Measurements from ENCODE around the gene LCN12.

The LCN12 gene

DNA sequence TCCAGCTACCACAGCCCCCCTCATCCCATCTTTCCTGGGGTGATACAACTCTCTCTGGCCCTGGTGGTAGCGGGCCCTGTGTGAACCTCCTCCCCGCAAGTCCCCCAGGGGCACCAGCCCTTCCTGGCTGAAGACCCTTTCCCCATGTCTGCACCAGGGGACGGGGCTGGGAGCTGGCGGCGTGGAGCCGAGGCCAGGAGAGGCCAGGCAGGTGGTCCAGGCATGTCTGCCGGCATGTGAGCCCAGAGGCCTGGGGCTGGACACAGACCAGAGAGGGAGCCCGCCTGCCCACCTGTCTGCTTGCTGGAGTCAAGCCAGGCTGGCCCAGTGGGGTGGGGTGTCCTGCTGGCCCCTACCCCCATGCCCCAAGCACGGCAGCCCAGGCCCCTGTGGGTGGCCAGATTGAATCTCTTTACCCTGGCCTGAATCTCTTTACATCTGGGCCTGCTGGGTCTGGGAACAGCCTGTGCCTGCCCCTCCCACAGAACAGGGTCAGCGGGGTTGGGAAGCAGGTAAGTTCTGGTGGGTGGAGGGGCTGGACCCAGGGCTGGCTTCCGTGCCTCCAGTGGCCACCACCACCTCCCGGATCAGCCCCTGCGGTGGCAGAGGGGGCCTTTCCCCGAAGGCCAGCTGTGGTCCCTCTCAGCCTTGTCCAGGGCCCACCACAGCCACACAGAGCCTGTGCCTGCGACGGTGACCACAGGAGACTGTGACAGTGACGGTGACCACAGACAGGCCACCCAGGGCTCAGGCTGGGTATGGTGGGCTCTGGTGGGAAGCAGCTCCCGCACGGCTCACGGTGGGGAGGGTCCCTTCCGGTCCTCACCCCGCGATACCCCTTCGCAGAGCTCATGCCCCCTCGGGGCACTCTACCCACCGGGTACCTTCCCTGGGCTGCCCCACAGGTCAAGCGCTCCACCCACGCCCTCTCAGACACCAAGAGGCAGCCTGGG lies 7.1 kb downstream of the LCN12 start:
- no peak for FAIRE-seq

- no peak for FAIRE-seq
Observed at GRCh38 chr9:136960212-136960937, 8.3 kb downstream of the LCN12 start.

DNA sequence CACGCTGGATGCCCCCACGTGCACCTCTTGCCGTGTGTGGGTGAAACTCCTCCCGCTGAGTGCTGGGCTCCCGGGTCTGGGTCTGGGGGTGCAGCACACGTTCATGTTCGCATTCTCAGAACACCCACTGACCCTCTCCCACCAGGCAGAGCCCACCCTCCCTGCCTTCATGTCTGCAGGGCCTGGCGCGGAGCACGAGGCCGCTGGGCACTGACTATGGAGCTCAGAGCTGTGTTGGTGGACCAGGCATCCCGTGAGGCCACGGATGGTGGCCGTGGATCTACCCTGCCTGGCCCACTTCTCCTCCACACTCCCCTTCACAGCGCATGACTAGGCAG lies 8.8 kb downstream of the LCN12 start:
- FAIRE-seq, result no peak

- FAIRE-seq, result no peak
Observed at GRCh38 chr9:136961279-136962065, 9.4 kb downstream of the LCN12 start.

DNA sequence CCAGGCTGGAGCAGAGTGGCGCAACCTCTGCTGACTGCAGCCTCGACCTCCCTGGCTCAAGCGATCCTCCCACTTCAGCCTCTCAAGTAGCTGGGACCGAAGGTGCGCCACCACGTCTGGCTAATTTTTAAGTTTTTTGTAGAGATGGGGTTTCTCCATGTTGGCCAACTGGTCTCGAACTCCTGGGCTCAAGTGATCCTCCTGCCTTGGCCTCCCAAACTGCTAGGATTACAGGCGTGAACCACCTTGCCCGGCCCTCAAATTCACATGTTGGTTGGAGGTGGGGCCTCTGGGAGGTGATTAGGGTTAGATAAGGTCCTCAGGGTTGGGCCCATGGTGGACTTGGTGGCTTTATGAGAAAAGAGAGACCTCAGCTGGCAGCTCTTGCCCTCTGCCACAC lies 10.1 kb downstream of the LCN12 start:
- no peak for FAIRE-seq

DNA sequence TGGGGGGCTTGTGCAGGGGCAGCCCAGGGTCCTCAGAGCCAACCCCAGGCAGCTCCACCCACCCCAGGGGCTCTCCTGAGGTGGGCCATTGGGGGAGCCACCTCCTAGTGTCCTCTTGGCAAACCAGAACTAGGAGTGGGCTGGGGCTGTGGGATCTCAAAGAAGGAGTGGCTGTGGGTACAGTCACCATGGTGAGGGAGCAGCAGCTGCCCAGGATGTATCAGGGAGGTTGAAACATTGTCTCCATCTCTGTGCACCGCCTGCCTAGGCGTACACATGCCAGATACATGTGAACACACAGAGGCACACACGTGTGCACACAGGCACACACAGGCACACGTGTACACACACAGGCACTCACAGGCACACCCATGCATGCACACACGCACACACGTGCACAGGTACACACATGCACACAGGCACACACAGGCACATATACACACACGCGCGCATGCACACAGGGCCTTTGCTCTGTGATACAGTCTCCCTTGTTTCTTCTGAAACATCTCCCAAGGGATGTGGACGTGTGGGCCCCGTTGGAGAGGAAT lies 10.7 kb downstream of the LCN12 start:
- no peak for FAIRE-seq

DNA sequence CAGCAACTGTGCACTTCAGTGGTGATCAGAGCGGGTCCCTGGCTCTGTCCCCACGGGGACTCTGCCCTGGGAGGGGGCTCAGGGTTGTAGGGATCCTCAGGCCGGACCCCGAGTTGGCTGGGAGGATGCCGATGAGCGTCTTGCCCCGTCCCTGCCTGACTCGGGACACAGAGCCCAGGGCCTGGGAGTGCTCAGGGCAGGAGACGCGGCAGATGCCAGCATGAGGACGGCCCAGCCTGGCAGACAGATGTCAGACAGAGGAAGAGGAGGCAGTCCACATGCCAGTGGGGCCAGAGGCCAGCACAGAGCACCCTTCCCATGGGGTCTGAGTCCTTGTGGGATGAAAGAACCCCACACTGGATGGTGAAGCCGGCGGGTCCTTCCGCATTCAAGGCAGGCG lies 11.3 kb downstream of the LCN12 start:
- no peak for FAIRE-seq

DNA sequence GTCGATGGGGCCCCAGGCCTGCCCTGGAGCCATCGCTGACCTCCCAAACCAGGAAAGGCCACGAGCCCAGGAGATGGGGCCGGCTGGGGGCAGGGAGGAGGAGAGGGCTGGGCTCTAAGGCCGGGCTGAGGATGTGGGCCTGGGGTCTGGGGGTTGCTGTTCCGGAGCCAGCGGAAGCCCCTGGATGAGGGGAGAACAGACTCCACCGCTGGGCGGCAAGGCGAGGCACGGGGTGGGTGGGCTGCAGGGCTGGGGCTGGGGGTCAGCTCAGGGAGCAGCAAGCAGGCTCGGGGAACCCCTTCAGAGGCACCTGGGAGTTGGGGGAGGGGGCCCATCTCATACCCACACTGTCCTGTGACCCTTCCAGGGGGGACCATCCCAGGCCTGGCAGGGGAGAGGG lies 11.7 kb downstream of the LCN12 start:
- no peak for FAIRE-seq

DNA sequence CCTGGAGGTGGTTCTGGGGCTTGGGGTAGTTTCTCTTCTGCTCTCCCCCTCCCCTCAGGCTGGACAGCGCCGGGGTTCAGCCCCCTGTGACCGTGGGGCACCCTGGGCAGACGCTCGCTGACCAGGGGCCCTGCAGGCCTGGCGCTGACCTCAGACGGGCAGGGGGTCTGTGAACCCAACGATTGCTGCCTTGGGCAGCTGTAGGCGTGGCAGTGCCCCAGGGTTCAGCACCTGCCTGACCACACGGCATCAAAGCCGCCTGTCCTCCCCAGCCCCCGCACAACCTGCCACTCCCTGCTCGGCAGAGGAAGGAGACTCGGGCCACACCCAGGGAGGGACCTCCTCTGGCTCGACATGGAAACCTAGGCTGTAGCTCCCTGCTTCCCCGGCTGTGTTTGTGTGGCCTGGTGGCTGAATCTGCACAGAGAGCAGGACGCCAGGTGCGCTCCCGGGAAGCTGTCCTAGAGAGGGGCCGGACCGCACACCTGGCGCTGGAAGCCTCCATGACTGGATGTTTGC lies 12.2 kb downstream of the LCN12 start:
- no peak for FAIRE-seq

DNA sequence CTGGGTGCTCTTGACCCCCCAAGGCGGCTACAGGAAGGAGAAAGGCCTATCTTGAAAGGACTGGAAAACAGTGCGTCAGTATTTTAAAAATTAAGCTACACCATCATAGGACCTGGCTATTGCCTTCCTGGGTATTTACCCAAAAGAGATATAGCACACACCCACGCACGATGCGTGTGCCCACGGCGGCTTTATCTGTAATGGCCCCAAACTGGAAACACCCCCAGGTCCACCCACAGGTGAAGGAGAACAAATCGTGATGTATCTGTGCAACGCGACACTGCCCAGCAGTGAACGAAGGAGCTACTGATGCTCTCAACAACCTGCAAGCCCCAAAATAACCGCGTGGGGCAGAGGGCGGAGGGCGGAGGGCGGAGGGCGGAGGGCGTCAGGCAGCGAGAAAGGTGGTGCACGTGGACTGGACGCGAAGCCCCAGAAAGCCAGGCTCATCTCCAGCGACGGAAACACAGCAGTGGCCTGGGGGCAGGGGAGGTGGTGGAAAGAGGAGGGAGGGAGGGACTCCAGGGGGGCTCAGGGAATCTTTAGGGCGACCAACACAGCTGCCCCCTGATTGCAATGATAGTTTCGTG lies 12.9 kb downstream of the LCN12 start:
- no peak for FAIRE-seq

- no peak for FAIRE-seq
Observed at GRCh38 chr9:136965771-136966484, 13.9 kb downstream of the LCN12 start.

GRCh38 chr9:136968333-136969127 lies 16.5 kb downstream of the LCN12 start:
- FAIRE-seq, result no peak

DNA sequence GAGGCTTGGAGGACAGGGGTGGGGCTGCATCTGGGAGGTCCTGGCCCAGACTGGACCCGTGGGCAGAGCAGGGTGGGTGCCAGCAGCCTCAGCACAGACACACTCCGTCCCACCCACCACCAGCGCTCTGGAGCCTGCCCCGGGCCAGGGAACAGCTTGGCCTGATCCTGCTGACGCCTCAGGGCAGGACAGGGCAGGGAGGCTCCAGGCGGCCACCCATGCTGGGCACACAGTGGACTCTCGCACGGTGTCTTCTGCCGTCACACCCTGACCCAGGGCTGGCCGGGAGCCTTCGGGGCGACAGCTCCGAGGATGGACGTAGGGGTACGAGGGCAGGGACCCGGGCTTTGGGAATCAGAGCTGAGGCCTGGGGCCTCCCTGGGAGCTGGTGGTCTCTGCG lies 17.1 kb downstream of the LCN12 start:
- no peak for FAIRE-seq

DNA sequence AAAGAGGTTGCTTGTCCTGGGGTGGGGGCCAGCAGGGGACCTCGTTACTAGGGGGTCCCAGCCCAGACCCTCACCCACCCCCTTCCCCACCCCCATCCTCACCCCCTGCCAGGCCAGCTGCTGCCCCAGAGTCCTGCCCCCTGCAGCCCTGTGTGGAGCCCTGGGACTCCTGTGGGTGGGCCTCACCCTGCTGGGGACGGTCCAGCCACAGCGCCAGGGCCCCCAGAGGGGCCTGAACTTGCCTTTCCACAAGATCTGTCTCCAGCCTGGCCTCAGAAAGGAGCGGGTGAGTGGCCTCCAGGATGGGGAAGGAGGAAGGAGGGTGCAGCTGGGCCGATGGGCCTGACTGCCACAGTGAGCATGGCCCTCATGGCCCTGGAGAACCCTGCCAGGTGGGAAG lies 17.7 kb downstream of the LCN12 start:
- no peak for FAIRE-seq

DNA sequence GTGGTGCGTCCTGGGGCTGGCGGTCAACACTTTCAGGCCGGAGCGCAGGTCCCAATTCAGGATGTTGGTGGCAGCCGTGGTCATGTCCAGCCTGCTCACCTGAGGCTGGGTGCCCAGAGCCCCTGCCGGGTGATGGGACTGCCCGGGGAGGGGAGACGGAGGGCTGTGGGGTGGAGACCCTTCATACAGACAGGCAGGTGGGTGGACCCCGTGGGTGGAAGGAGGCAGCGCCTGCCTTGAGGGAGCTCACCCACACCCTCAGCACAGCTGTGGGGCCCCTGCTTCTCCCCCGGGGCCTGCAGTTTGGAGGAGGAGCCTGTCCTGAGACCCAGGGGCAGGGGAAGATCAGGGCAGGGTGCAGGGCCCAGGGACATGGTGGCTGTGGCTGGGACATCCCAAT lies 18.3 kb downstream of the LCN12 start:
- FAIRE-seq, result no peak

DNA sequence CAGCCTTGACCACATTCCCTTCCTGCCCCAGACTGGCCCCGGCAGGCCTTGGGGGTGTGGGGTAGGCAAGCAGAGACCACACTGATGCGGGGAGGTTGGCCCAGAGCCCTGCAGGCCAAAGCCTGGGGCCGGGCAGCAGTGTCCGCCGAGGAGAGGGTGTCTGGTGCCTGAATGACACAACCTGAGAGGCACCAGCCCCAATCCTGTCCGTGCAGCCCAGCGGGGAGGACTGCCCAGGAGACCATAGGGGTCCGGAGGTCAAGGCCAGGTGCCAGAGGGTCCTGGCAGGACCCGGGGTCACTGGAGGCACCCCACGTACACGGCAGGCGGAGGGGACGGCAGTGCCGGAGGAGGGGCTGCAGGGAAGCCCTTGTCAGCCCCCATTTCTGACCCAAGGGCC lies 19.7 kb downstream of the LCN12 start:
- FAIRE-seq, result no peak

DNA sequence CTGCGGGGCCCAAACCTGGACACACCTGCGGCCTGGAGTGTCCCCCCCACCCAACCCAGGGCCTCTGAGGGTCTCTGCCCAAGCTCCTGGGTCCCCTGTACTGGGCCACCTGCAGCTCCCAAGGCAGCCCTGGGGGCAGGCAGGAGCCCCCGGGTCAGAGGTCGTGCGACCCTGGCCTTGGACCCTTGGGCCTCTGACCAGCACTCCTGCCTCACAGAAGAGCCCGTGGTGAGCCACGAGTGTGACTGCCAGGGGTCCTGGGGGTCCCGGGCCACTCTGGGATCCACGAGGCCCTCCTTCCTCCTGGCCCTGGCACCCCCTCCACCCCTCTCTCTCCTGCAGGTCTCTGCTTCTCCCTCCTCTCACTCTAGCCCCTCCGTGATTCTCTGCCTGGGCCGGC lies 20.3 kb downstream of the LCN12 start:
- FAIRE-seq, result no peak

GRCh38 chr9:136972743-136973142 lies 20.7 kb downstream of the LCN12 start:
- no peak for FAIRE-seq

DNA sequence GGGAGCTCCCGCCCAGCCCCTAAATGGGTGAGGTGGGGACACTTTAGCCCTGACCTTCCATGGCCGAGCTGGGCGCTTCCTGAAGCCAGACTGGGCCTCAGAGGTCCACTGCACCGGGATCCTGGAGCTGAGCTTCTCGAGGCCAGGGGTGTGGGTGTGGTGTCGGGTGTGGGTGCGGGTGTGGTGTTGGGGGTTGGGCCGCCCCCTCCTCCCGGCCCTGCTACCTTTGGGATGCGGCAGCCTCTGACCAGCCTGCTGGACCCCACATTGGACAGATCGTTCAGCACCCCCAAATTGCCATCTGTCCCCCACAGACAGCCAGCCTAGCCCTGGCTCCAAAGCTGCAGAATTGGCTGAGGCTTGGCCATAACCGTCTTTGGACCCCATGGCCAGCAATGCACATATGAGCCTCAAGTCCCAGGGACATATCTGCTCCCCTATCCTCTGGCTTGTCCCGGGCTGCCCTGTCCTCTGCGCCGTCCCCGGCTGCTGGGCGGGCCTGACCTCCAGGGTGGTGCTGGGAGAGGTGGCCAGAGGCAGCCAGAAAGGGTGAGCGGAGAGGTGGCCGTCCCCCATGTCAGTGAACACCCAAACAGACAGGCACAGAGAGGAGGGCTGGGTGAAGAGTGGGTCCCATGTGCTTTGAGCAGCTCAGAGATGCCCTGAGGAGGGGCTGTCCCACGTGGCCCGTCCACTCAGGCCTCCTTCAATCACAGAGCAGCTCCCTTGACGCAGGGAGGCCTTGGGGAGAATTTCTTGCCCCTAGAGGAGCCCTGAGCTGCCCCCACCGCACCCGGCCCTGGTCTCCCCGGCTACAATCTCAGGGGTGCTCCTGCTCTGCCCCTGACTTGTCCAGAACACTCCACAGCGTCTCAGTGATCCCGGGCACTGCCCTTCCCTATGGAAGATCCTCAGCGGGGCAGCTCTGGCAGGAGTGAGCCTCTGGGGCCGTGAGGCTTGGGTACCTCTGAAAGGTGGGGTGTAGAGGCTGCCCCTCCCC lies 21.8 kb downstream of the LCN12 start:
- FAIRE-seq, result no peak
